B cell (primary cell): Measurements from ENCODE around the gene NELL1. TPM values are rescaled to one million over a fixed set of nuclear protein-coding genes. Genes with fewer than 3 reads are reported as not detected.

Experiments
- ATAC-seq: fragments of 200-7000 bp; cut with Tn5 transposase; one replicate; pipeline ENCODE4 v1.10.0; 2021; ENCODE audit warnings: low read depth, mild to moderate bottlenecking, moderate number of reproducible peaks, moderate library complexity
- CTCF ChIA-PET: fragments of 350-600 bp; sonication (Branson Sonifier 250); formaldehyde crosslinking; loops from one replicate; lab custom pipeline; 2021; ENCODE audit warnings: antibody characterized with exemption, inconsistent platforms; lab: Charles Lee
- POLR2A ChIA-PET: fragments of 350-600 bp; sonication (Branson Sonifier 250); formaldehyde crosslinking; loops from one replicate; lab custom pipeline; 2021; ENCODE audit warnings: antibody characterized with exemption; lab: Charles Lee
- DNase-seq: peaks from one replicate; pipeline ENCODE4 v3.0.0; 2013
- H2AFZ ChIP-seq: 2 replicates; pipeline ENCODE4 v1.6.1; 2012; ENCODE audit warnings: mild to moderate bottlenecking, low read depth, low read length; ENCODE audit not compliant: insufficient read depth, poor library complexity, severe bottlenecking
- H3K27ac ChIP-seq, 2 donors: 1 replicate in 1 of 2; 2 replicates in 1 of 2; pipeline ENCODE4 v1.5.1; 2012 to 2013; ENCODE audit warnings: low read length in 2 of 2, mild to moderate bottlenecking in 2 of 2, moderate library complexity in 1 of 2
- H3K27me3 ChIP-seq, 4 experiments: fragments of 200-600 bp in 1 of 4; sonication (generic) in 1 of 4; replicated peaks in 1 of 4; 1 replicate in 2 of 4; 2 replicates in 2 of 4; pipeline versions ENCODE4 v1.6.1 to v1.7.0; 2013 to 2016; ENCODE audit warnings: low read length in 3 of 4, mild to moderate bottlenecking in 2 of 4, mixed read lengths in 1 of 4, moderate library complexity in 1 of 4; ENCODE audit not compliant: insufficient read depth in 4 of 4, control insufficient read depth in 3 of 4; ENCODE audit errors: control extremely low read depth in 1 of 4
- H3K36me3 ChIP-seq, 2 experiments: replicated peaks in 1 of 2; 1 replicate in 1 of 2; 2 replicates in 1 of 2; pipeline versions ENCODE4 v1.6.1 to v1.7.1; 2013; ENCODE audit warnings: low read length in 1 of 2; ENCODE audit not compliant: insufficient read depth in 2 of 2, control insufficient read depth in 1 of 2; ENCODE audit errors: control extremely low read depth in 1 of 2, extremely low read depth in 1 of 2
- H3K4me1 ChIP-seq, 2 donors: fragments of 200-600 bp in 1 of 2; sonication (generic) in 1 of 2; 1 replicate in 1 of 2; 2 replicates in 1 of 2; pipeline versions ENCODE4 v1.5.1 to v1.6.1; 2013 to 2017; ENCODE audit warnings: low read length in 2 of 2; ENCODE audit not compliant: control insufficient read depth in 2 of 2, insufficient read depth in 2 of 2
- H3K4me2 ChIP-seq: replicated peaks from 2 replicates; pipeline ENCODE3; 2012; ENCODE audit warnings: mild to moderate bottlenecking, low read depth, low read length; ENCODE audit not compliant: poor library complexity, severe bottlenecking
- H3K4me3 ChIP-seq, 5 experiments: fragments of 200-600 bp in 1 of 5; sonication (generic) in 1 of 5; 1 replicate in 3 of 5; 2 replicates in 2 of 5; pipeline versions ENCODE4 v1.5.1 to v1.7.0; 2011 to 2016; ENCODE audit warnings: low read length in 4 of 5, mild to moderate bottlenecking in 4 of 5, low read depth in 2 of 5, control low read depth in 1 of 5, moderate library complexity in 1 of 5; ENCODE audit not compliant: insufficient read depth in 1 of 5; ENCODE audit errors: control extremely low read depth in 1 of 5, extremely low read depth in 1 of 5
- H3K79me2 ChIP-seq: fragments of 200-600 bp; sonication (generic); one replicate; pipeline ENCODE4 v1.6.0; 2016; ENCODE audit warnings: low read length; ENCODE audit not compliant: control insufficient read depth, insufficient read depth
- H3K9ac ChIP-seq: fragments of 200-600 bp; sonication (generic); 2 replicates; pipeline ENCODE4 v1.6.1; 2017; ENCODE audit warnings: mild to moderate bottlenecking, low read length, moderate library complexity
- H3K9me3 ChIP-seq, 3 donors: one replicate each; pipeline versions ENCODE4 v1.6.1 to v1.7.1; 2013; ENCODE audit warnings: low read length in 2 of 3; ENCODE audit not compliant: control insufficient read depth in 2 of 3, insufficient read depth in 1 of 3; ENCODE audit errors: control extremely low read depth in 1 of 3
- H4K20me1 ChIP-seq: 2 replicates; pipeline ENCODE4 v1.6.0; 2012; ENCODE audit warnings: mild to moderate bottlenecking, low read length; ENCODE audit not compliant: insufficient read depth, control insufficient read depth, poor library complexity, severe bottlenecking
- H3K27ac Mint-ChIP-seq: one replicate; pipeline ENCODE4 v1.8.0; 2021; ENCODE audit warnings: mixed read lengths
- H3K27me3 Mint-ChIP-seq: one replicate; pipeline ENCODE4 v1.8.0; 2021; ENCODE audit warnings: mixed read lengths
- H3K4me1 Mint-ChIP-seq: one replicate; pipeline ENCODE4 v1.8.0; 2021; ENCODE audit warnings: mixed read lengths
- H3K4me3 Mint-ChIP-seq: one replicate; pipeline ENCODE4 v1.8.0; 2021; ENCODE audit warnings: mixed read lengths
- H3K9me3 Mint-ChIP-seq: one replicate; pipeline ENCODE4 v1.8.0; 2022; ENCODE audit warnings: mixed read lengths; ENCODE audit not compliant: insufficient read depth
- EZH2 ChIP-seq: IDR thresholded peaks from 2 replicates; pipeline ENCODE4 v1.6.1; 2012; ENCODE audit warnings: borderline replicate concordance, low read depth, mild to moderate bottlenecking, moderate library complexity, low read length; ENCODE audit not compliant: insufficient read depth, poor library complexity, severe bottlenecking
- WGBS: methylation state at CpG from one replicate; pipeline ENCODE4 v1.1.5; 2013; ENCODE audit warnings: missing lambda C conversion rate; ENCODE audit not compliant: insufficient coverage; 5-methylcytosine and 5-hydroxymethylcytosine counted together
- intact Hi-C: fragments of 100-400 bp; cut with micrococcal nuclease; formaldehyde crosslinking; loops from one replicate; pipeline ENCODE4 v1.10.0; 2022
- polyA plus RNA-seq: library from polyadenylated mRNA; depleted of rRNA; stranded (reverse); fragments of >200 nt; gene quantifications from 2 replicates; pipeline ENCODE4 v1.2.3, GENCODE V29; 2012
- total RNA-seq, 2 donors: library from RNA; stranded (reverse); fragments of 120-200 nt in 1 of 2; gene quantifications; 1 replicate in 1 of 2; 2 replicates in 1 of 2; pipeline versions ENCODE4 v1.2.3 to v1.2.4, GENCODE V29; 2013 to 2022
- TF ChIP-seq, protein P1 (sequence below): fragments of 200-600 bp; IDR thresholded peaks from one replicate; pipeline ENCODE4 v1.8.0; 2022; ENCODE audit warnings: antibody characterized with exemption, mild to moderate bottlenecking

NELL1 gene
- total and polyA plus RNA-seq, 2 donors (not counting 1 experiment from before 2014, with no cell fraction given), result not detected

DNA sequence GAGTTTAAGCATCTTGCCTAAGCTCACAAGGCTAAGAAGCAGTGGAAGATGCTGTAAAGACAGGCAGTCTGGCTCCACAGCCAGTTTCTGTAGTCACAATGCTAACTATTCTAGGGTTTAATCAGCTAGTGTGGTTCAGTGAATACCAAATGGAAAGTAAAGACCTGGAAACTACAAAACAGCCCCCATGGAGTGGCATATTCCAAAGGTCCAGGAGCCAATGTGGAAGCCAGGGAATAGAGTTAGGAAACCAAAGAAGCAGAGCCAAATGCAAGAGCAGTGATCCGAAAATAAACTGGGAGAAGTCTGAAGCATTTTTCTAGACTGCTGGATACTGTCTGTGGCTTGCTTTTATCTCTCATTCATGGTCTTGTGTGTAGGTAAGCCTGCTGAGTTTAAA, 792.3 kb downstream of the NELL1 start:
- ChIA-PET CTCF (no interaction called here), POLR2A (no interaction called here)
- Mint-ChIP-seq H3K4me3 (no peak overlapping the region), H3K27ac (no peak overlapping the region), H3K27me3 (no peaks in the 10 kb centered on the region), H3K4me1 (no peaks in the 10 kb centered on the region), H3K9me3 (no peaks in the 10 kb centered on the region)
- no peak for DNase-seq
- ATAC-seq, result no peak
- Histone ChIP-seq H3K9ac (no peak overlapping the region), H3K4me1 (no peaks in the 10 kb centered on the region), H3K27me3 (no peaks in the 10 kb centered on the region), H3K79me2 (no peaks in the 10 kb centered on the region), H2AFZ (no peak overlapping the region), H3K4me2 (no peak overlapping the region), H3K9me3 (no peaks in the 10 kb centered on the region), H3K36me3 (no peaks in the 10 kb centered on the region), H3K27ac (no peak overlapping the region), H3K4me3 (no peak overlapping the region), H4K20me1 (no peaks in the 10 kb centered on the region)
- intact Hi-C loops, result no loop called here
- TF ChIP-seq, protein P1, sequence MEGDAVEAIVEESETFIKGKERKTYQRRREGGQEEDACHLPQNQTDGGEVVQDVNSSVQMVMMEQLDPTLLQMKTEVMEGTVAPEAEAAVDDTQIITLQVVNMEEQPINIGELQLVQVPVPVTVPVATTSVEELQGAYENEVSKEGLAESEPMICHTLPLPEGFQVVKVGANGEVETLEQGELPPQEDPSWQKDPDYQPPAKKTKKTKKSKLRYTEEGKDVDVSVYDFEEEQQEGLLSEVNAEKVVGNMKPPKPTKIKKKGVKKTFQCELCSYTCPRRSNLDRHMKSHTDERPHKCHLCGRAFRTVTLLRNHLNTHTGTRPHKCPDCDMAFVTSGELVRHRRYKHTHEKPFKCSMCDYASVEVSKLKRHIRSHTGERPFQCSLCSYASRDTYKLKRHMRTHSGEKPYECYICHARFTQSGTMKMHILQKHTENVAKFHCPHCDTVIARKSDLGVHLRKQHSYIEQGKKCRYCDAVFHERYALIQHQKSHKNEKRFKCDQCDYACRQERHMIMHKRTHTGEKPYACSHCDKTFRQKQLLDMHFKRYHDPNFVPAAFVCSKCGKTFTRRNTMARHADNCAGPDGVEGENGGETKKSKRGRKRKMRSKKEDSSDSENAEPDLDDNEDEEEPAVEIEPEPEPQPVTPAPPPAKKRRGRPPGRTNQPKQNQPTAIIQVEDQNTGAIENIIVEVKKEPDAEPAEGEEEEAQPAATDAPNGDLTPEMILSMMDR, result no peak
- TF ChIP-seq EZH2, result no peak
- WGBS, result 89% methylated on average over 1 of the region's 1 CpG

DNA sequence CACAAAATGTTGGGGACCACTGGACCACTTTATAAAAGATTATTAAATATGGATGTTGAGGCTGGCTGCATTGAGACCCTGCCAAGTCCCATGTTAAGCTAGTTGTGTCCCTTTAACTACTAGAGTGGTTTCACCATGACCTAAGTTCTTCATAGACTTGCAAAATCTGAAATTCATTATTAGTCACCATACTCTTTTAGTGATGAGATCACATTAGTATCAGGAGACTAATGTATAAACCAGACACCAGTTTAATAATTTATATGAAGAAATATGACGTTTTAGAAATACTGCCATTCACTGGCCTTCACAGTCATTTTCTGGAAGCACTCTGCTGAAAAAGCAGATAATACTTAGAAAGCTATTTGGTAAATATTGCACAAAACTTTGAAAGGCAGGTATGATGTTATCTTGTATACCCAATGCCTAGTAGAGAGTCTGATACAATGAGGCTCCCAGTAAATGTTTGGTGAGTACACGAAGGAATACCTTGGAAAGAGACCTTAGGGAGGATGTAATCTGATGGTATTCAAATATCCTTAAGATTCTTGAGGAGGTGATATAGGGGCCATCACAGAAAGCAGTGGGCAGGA, 795.3 kb downstream of the NELL1 start:
- H3K9me3 ChIP-seq, result no peaks in the 10 kb centered on the region
- Mint-ChIP-seq H3K9me3 (no peaks in the 10 kb centered on the region), H3K4me3 (no peak overlapping the region), H3K4me1 (no peaks in the 10 kb centered on the region), H3K27me3 (no peaks in the 10 kb centered on the region), H3K27ac (no peak overlapping the region)
- H4K20me1 ChIP-seq, result no peaks in the 10 kb centered on the region
- H3K79me2 ChIP-seq, result no peaks in the 10 kb centered on the region
- no peak overlapping the region for H3K4me3 ChIP-seq
- TF ChIP-seq, protein P1, result no peak
- TF ChIP-seq EZH2, result no peak
- H3K27ac ChIP-seq, result no peak overlapping the region
- ChIA-PET POLR2A (no interaction called here), CTCF (no interaction called here)
- H3K27me3 ChIP-seq, result no peaks in the 10 kb centered on the region
- no peaks in the 10 kb centered on the region for H3K36me3 ChIP-seq
- no peak for DNase-seq
- no peak overlapping the region for H3K4me2 ChIP-seq
- H2AFZ ChIP-seq, result no peak overlapping the region
- no peak overlapping the region for H3K9ac ChIP-seq
- ATAC-seq, result no peak
- WGBS, result 60% methylated on average over 1 of the region's 2 CpGs
- H3K4me1 ChIP-seq, result no peaks in the 10 kb centered on the region
- intact Hi-C loops, result no loop called here
